GM12878 (cell line): ENCODE measurements around the gene SWI5.

Experiments used
- CHD1 ChIP-seq: IDR thresholded peaks from 2 replicates; pipeline ENCODE4 v1.6.1; 2012; ENCODE audit warnings: low read depth, low read length, improper control_type of control experiment
- TF ChIP-seq, protein P1 (sequence below): fragments of 150-350 bp; IDR thresholded peaks from 2 replicates; pipeline ENCODE4 v1.6.1; 2016; ENCODE audit warnings: low read depth, low read length
- TF ChIP-seq, protein P2 (sequence below), 3 experiments: IDR thresholded peaks in 2 of 3; conservative IDR thresholded peaks in 1 of 3; 2 replicates each; pipeline ENCODE4 v1.5.1; 2011; ENCODE audit warnings: low read depth in 3 of 3, low read length in 3 of 3, mild to moderate bottlenecking in 3 of 3, control low read depth in 2 of 3, moderate library complexity in 2 of 3, inconsistent platforms in 1 of 3, mixed read lengths in 1 of 3; ENCODE audit not compliant: control insufficient read depth in 2 of 3, insufficient read depth in 1 of 3; ENCODE audit errors: extremely low read depth in 1 of 3

DNA sequence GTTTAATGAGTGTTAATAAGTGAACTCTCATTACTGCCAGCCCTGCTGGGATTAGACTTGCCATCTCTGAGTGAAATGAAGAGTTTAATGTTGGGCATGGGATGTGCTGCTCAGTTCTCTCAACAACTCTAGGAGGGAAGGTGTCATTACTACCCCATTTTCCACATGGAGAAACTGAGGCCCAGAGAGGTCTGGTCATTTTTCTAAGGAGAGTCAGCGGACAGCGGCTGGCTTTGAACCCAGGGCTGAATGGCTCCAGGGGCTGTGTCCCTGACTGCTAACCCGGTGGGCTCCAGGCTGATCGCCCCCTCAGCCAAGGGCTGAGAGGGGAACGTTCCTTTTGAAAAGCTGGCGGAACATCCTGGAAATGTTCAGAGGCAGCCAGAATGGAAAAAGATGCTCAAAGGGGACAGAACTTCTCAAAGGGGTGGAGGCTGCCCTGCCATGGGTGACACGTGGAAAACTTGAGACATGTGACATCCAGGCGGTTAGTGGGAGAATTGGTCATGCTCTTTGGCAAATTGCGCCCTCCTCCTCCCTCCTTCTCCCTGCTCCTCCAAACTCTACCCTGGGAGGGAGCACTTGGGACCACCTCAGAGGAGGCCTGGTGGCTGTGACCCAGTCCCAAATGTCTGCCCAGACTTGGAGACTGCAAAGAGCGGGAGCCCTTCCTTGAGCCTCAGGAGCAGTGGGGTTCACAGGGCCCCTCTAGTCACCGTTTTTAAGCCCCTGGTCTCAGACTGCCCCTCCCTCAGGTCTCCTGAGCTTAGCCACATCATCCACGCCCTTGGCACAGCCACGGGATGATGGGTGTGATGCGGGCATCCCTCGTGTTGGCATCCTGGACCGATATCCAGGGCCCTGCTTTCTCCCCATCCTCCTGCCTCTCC, 44.2 kb upstream of the SWI5 start:
- TF ChIP-seq CHD1: no peak
- TF ChIP-seq, protein P1, sequence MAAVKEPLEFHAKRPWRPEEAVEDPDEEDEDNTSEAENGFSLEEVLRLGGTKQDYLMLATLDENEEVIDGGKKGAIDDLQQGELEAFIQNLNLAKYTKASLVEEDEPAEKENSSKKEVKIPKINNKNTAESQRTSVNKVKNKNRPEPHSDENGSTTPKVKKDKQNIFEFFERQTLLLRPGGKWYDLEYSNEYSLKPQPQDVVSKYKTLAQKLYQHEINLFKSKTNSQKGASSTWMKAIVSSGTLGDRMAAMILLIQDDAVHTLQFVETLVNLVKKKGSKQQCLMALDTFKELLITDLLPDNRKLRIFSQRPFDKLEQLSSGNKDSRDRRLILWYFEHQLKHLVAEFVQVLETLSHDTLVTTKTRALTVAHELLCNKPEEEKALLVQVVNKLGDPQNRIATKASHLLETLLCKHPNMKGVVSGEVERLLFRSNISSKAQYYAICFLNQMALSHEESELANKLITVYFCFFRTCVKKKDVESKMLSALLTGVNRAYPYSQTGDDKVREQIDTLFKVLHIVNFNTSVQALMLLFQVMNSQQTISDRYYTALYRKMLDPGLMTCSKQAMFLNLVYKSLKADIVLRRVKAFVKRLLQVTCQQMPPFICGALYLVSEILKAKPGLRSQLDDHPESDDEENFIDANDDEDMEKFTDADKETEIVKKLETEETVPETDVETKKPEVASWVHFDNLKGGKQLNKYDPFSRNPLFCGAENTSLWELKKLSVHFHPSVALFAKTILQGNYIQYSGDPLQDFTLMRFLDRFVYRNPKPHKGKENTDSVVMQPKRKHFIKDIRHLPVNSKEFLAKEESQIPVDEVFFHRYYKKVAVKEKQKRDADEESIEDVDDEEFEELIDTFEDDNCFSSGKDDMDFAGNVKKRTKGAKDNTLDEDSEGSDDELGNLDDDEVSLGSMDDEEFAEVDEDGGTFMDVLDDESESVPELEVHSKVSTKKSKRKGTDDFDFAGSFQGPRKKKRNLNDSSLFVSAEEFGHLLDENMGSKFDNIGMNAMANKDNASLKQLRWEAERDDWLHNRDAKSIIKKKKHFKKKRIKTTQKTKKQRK: no peak
- TF ChIP-seq, protein P2, sequence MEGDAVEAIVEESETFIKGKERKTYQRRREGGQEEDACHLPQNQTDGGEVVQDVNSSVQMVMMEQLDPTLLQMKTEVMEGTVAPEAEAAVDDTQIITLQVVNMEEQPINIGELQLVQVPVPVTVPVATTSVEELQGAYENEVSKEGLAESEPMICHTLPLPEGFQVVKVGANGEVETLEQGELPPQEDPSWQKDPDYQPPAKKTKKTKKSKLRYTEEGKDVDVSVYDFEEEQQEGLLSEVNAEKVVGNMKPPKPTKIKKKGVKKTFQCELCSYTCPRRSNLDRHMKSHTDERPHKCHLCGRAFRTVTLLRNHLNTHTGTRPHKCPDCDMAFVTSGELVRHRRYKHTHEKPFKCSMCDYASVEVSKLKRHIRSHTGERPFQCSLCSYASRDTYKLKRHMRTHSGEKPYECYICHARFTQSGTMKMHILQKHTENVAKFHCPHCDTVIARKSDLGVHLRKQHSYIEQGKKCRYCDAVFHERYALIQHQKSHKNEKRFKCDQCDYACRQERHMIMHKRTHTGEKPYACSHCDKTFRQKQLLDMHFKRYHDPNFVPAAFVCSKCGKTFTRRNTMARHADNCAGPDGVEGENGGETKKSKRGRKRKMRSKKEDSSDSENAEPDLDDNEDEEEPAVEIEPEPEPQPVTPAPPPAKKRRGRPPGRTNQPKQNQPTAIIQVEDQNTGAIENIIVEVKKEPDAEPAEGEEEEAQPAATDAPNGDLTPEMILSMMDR (IDR thresholded peaks at IDR 0.05 in 2 of 3, conservative IDR thresholded peaks at IDR 0.05 in 1 of 3; ENCODE audit: control insufficient read depth in 2 of 3, extremely low read depth in 1 of 3, insufficient read depth in 1 of 3, low read depth in 3 of 3, low read length in 3 of 3): no peak
